GM19463 (cell line): ENCODE results near the gene TMEM163.
"Not testable (repeated sequence)": the region's sequence is repeated elsewhere in the genome, so short reads cannot be mapped to it uniquely, and the experiment has no call there.

ENCODE experiments used
- ATAC-seq: cut with Tn5 transposase; IDR thresholded peaks from one replicate; pipeline ENCODE4 v1.9.1; 2021; ENCODE audit warnings: mild to moderate bottlenecking, moderate library complexity; ENCODE audit not compliant: unreplicated experiment

Gene TMEM163

DNA sequence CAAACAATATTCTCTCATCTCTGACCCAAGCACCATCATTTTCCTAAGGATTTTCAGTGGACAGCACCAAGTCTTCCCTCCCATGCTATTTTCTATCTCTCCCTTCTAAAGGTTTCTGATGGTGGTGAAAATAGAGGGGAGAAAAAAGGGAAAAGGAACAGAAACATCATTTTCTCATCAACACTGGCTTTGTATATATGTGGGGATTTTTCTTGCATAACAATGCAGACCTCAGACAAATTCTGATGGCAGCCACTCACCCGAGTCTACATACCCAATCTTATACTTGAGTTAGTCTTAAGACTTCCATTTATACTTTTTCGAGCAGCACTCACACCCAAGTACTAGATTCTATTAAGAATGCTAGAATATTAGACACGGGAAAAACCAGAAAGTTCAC lies 95.8 kb downstream of the TMEM163 start:
- ATAC-seq: no peak

DNA sequence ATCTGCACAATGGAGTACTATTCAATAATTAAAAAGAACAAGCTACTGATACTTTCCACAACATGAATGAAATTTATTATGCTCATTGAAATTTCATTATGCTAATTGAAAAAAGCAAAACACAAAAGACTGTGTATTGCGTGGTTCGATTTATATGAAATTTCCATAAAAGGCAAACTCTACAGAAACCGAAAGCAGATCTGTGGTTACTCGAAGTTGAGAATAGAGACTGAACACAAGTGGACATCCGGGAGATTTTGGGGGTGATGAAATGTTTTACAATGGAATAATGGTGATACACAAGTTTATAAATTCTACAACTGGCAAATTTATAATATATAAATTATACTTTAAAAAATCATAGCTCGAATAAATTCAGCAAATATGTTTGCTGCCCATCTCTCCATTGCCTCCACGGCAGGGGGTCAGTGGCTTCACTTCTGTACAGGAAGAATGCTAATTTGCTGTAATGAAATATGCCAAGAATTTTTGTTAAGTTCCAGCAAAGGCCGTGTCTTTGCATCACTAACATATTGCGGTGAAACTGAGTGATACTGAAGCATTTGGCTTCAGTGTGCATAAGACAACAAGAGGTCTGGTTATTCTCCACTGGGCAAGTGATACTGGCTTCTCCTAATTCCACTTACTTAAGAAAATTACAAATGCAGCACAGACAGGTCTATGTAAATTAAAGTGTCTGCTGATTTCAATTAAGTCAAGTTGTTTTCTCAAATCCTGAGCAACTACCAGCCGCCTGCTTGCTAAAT lies 96.7 kb downstream of the TMEM163 start:
- no peak for ATAC-seq

DNA sequence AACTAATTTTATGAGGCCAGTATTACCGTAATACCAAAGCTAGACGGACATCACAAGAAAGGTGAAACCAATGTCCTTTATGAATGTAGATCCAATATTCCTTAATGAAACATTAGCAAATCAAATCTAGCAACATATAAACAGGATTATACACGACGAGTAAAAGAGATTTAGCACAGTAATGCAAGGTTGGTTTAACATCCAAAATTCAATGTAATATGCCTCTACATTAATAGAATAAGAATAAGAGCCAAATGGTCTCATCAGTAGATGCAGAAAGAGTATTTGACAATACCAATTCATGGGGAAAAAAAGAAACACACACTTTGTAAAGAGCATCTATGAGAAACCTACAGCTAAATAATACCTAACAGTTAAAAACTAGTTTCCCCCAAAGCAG lies 99.5 kb downstream of the TMEM163 start:
- no peak for ATAC-seq

GRCh38 chr2:134615480-134615879 lies 103.3 kb downstream of the TMEM163 start:
- ATAC-seq: not testable (repeated sequence)

GRCh38 chr2:134611316-134611715 lies 107.5 kb downstream of the TMEM163 start:
- ATAC-seq: no peak

DNA sequence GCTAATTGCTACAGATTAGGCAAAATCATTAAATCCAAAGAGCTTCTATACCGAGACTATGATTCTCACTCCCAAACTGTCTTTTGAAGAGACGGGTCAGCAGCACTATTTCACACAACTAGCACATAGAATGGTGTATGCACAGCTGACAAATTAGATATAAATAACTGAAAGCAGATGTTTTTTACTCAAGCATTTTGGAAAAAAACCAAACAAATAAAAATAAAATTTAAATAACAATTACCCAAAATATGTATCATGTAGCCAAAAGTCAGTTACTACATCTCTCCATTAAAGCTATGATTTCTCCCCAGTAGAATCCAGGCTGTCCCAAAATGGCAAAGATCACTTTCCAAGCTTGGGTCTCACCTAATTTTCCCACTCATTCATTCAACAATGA lies 107.9 kb downstream of the TMEM163 start:
- no peak for ATAC-seq

DNA sequence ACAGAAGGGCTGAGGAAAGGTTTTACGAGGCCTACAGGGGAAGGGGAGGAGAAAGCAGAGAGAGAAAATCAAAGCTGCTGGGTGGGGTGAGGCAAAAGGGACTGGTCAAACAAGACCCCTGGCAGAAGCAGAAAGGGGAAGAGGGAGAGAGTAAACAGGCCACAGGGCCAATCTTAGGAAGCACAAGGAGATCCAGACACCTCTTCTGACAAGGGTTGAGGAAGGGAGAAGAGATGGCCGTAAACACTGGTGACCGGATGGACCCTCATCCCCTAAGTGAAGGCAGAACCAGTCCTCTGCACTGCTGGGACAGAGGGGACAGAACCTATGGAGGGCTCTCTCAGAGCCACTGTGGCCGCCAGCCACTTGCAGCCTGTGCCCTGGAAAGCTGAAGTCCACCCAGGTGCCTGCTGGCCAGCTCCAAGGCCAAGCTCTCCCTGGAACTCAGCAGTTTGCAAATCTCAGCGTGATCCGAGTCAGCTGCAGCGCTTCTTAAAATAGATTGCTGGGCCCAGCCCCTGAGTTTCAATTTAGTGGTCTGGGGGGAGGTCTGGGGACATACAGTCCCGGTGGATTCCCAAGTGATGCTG lies 108.8 kb downstream of the TMEM163 start:
- no peak for ATAC-seq

DNA sequence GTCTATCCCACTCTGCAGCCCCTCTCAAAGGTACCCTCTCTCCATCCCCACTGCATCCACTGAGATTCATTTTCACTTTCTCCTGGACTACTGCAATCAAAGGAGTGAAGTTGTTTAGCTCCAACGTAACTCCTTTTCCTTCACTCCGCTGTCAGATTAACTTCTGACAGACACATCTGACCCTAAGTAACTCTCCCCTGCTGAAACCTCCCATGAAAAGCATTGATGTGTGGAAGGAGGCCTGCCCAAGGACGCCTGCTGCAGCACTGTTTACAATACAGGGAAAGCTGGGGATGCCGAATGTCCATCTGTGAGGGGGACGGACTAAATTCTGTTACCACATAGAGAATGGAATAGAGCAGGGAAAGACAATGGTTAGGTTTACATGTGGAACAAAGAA lies 114.8 kb downstream of the TMEM163 start:
- no peak for ATAC-seq

GRCh38 chr2:134602666-134603065 lies 116.1 kb downstream of the TMEM163 start:
- no peak for ATAC-seq

- ATAC-seq: no peak
These were observed 117.5 kb downstream of the TMEM163 start for GRCh38 chr2:134601264-134601663.

- no peak for ATAC-seq
These were observed 118.6 kb downstream of the TMEM163 start for GRCh38 chr2:134600208-134600607.

DNA sequence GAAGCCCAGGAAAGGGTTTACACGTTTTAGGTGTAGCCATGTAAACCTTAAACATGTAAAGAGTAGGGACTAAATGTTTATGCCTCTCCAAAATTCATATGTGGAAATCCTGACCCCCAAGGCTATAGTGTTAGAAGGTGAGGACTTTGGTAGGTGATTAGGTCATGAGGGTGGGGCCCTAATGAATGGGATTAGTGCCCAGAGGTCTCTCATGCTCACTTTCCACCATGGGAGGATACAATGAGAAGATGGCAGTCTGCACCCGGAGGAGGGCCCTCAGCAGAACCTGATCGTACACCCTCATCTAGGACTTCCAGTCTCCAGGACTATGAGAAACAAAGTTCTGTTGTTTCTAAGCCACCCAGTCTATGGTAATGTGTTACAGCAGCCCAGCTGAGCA lies 119.6 kb downstream of the TMEM163 start:
- ATAC-seq: no peak

GRCh38 chr2:134594399-134594798 lies 124.4 kb downstream of the TMEM163 start:
- ATAC-seq: no peak

- no peak for ATAC-seq
These were observed 125.3 kb downstream of the TMEM163 start for GRCh38 chr2:134593519-134593918.

DNA sequence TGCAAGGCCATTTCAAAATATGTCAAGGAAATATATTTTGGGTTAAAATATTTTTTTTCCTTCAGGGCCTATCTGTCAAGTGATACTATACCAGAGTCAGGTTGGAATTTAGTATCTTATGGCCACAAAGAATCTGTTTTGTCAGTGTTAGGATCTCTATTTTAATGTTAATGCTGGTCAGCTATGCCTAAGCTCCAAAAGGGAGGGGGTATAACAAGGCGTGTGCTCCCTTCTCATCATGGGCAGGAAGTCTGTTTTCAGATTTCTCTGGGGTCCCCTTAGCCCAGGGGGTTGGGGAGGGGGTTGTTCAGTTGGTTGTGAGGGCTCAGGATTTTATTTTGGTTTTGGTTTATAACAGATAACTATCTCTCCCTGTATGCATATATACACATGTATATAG lies 126.4 kb downstream of the TMEM163 start:
- no peak for ATAC-seq

GRCh38 chr2:134591526-134591925 lies 127.3 kb downstream of the TMEM163 start:
- no peak for ATAC-seq

DNA sequence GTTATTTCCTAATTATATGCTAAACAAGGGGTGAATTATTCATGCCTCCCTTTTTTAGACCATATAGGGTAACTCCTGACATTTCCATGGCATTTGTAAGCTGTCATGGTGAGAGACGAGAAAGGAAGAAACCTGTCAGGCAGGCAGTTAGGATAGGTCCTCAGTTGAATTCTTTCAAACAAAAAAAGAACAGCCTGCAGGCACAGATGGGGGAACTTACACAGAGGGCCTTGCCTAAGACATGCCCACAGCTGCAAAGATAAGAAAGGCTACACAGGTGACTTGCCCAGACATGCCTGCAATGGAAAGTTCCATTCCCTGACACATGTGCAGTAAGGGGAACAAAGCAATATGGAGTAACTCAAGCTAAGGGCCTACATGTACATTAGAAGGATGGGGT lies 128.1 kb downstream of the TMEM163 start:
- ATAC-seq: no peak

GRCh38 chr2:134589171-134590083 lies 129.4 kb downstream of the TMEM163 start:
- not testable (repeated sequence) for ATAC-seq

GRCh38 chr2:134588556-134588955 lies 130.2 kb downstream of the TMEM163 start:
- no peak for ATAC-seq

DNA sequence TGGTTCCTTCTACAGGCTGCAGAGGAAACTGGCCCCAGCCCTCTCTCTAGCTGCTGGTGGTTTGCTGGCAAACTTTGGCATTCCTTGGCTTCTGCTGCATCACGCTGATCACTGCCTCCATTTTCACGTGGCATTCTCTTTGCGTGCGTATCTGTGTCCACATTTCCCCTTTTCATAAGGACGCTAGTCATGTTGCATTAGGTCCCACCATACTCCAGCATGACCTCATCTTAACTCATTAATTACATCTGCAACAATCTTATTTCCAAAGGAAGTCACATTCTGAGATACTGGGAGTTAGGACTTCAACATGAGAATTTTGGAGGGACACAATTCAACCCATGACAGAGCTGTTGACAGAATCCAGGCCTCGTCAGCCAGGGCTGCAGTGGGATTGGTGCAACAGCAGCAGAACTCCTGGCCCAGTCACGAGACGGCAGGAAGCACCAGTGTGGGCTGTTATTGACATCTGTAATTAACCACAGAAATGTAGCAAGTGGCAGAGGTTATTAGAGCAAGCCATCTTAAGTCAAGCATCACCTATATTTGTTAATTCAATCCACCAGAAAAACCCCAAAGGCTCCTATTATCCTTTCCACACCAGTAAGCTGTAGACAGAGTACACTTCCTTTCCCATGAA lies 132.4 kb downstream of the TMEM163 start:
- no peak for ATAC-seq

DNA sequence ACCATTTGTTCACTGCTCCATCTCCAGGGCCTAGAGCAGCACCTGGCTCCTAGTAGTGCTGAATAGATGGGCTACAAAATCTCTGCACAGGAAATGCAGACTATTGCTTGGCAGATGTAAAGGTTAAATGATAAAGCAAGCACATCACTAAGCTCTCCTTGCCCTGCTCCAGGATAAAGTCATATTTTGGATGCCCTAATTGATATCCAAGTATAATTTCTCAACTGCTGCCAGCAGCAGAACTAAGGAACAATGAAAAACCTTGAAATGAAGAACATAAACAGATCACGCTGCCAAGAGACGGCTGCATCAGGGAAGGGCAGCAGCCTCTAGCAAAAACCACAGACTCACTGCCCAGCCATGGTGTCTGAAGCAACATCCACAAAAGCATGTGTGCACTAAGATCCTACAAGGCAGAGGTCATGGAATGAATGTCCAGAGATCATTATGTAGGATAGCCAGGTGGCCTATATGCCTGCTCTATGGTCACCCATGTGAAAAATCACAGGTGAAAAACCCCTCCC lies 134.7 kb downstream of the TMEM163 start:
- no peak for ATAC-seq
